CD14-positive monocyte (primary cell): ENCODE results near the gene C5AR2. TPM values are rescaled to one million over a fixed set of nuclear protein-coding genes. Genes with fewer than 3 reads are reported as not detected.

Experiments used
- DNase-seq, 3 donors: peaks; one replicate each; pipeline ENCODE4 v3.0.0-alpha.2; 2011 to 2022
- H2AFZ ChIP-seq: 2 replicates; pipeline ENCODE4 v1.6.0; 2012; ENCODE audit warnings: mild to moderate bottlenecking, low read depth, low read length, inconsistent platforms; ENCODE audit not compliant: insufficient read depth, poor library complexity, severe bottlenecking
- H3K27ac ChIP-seq, 2 donors: 1 replicate in 1 of 2; 2 replicates in 1 of 2; pipeline ENCODE4 v1.5.1; 2012 to 2013; ENCODE audit warnings: low read length in 2 of 2, control low read depth in 1 of 2, inconsistent platforms in 1 of 2, low read depth in 1 of 2, mild to moderate bottlenecking in 1 of 2
- H3K27me3 ChIP-seq, 2 donors: one replicate each; pipeline versions ENCODE4 v1.6.0 to v1.6.1; 2011 to 2013; ENCODE audit warnings: low read length in 2 of 2; ENCODE audit not compliant: control insufficient read depth in 2 of 2, insufficient read depth in 2 of 2
- H3K36me3 ChIP-seq, 2 donors: replicated peaks in 1 of 2; 1 replicate in 1 of 2; 2 replicates in 1 of 2; pipeline versions ENCODE4 v1.5.1 to v1.6.1; 2012 to 2013; ENCODE audit warnings: low read length in 2 of 2, control low read depth in 1 of 2, inconsistent platforms in 1 of 2, mild to moderate bottlenecking in 1 of 2; ENCODE audit not compliant: insufficient read depth in 2 of 2, control insufficient read depth in 1 of 2
- H3K4me1 ChIP-seq, 2 donors: 1 replicate in 1 of 2; 2 replicates in 1 of 2; pipeline versions ENCODE4 v1.5.1 to v1.6.1; 2012 to 2013; ENCODE audit warnings: low read length in 2 of 2, control low read depth in 1 of 2, inconsistent platforms in 1 of 2, mild to moderate bottlenecking in 1 of 2, moderate library complexity in 1 of 2; ENCODE audit not compliant: insufficient read depth in 2 of 2, control insufficient read depth in 1 of 2
- H3K4me2 ChIP-seq: replicated peaks from 2 replicates; pipeline ENCODE3; 2012; ENCODE audit warnings: low read length, moderate library complexity, mild to moderate bottlenecking; ENCODE audit not compliant: poor library complexity, severe bottlenecking; ENCODE audit errors: extremely low read depth
- H3K4me3 ChIP-seq, 3 experiments: fragments of 200-600 bp in 1 of 3; sonication (generic) in 1 of 3; replicated peaks in 1 of 3; 1 replicate in 2 of 3; 2 replicates in 1 of 3; pipeline ENCODE4 v1.5.1; 2011 to 2013; ENCODE audit warnings: low read length in 3 of 3, mild to moderate bottlenecking in 3 of 3, control low read depth in 2 of 3, low read depth in 2 of 3, inconsistent platforms in 1 of 3, moderate library complexity in 1 of 3
- H3K79me2 ChIP-seq: 2 replicates; pipeline ENCODE4 v1.6.0; 2012; ENCODE audit warnings: mild to moderate bottlenecking, control low read depth, inconsistent platforms, low read length, moderate library complexity; ENCODE audit not compliant: insufficient read depth
- H3K9ac ChIP-seq: 2 replicates; pipeline ENCODE4 v1.6.0; 2017; ENCODE audit warnings: low read length, mild to moderate bottlenecking; ENCODE audit not compliant: insufficient read depth, poor library complexity, severe bottlenecking
- H3K9me3 ChIP-seq, 2 donors: replicated peaks in 1 of 2; 1 replicate in 1 of 2; 2 replicates in 1 of 2; pipeline versions ENCODE4 v1.5.1 to v1.6.1; 2012 to 2013; ENCODE audit warnings: low read length in 2 of 2, control low read depth in 1 of 2; ENCODE audit not compliant: control insufficient read depth in 1 of 2, insufficient read depth in 1 of 2
- H4K20me1 ChIP-seq: 2 replicates; pipeline ENCODE4 v1.6.0; 2012; ENCODE audit warnings: mild to moderate bottlenecking, low read length, control low read depth, moderate library complexity; ENCODE audit not compliant: insufficient read depth
- H3K27ac Mint-ChIP-seq, 7 donors: one replicate each; pipeline ENCODE4 v1.8.0; 2020; ENCODE audit warnings: mild to moderate bottlenecking in 7 of 7, mixed read lengths in 7 of 7, moderate library complexity in 6 of 7, inconsistent platforms in 2 of 7
- H3K27me3 Mint-ChIP-seq, 3 donors: one replicate each; pipeline ENCODE4 v1.8.0; 2021 to 2022; ENCODE audit warnings: low read depth in 3 of 3, mild to moderate bottlenecking in 3 of 3, mixed read lengths in 3 of 3, moderate library complexity in 3 of 3, inconsistent platforms in 1 of 3
- H3K36me3 Mint-ChIP-seq, 2 donors: one replicate each; pipeline ENCODE4 v1.8.0; 2020; ENCODE audit warnings: mixed read lengths in 2 of 2, inconsistent platforms in 1 of 2, mild to moderate bottlenecking in 1 of 2
- H3K4me1 Mint-ChIP-seq: one replicate; pipeline ENCODE4 v1.8.0; 2020; ENCODE audit warnings: mild to moderate bottlenecking, mixed read lengths
- H3K4me3 Mint-ChIP-seq, 2 donors: one replicate each; pipeline ENCODE4 v1.8.0; 2020; ENCODE audit warnings: mild to moderate bottlenecking in 2 of 2, mixed read lengths in 2 of 2, moderate library complexity in 1 of 2
- H3K9me3 Mint-ChIP-seq, 7 donors: one replicate each; pipeline ENCODE4 v1.8.0; 2020 to 2022; ENCODE audit warnings: mixed read lengths in 7 of 7, mild to moderate bottlenecking in 6 of 7, moderate library complexity in 6 of 7, inconsistent platforms in 2 of 7
- WGBS: methylation state at CpG from one replicate; pipeline ENCODE4 v1.1.5; 2013; ENCODE audit warnings: missing lambda C conversion rate; ENCODE audit not compliant: insufficient coverage; 5-methylcytosine and 5-hydroxymethylcytosine counted together
- intact Hi-C, 2 donors: fragments of 100-400 bp; cut with micrococcal nuclease; formaldehyde crosslinking; loops; one replicate each; pipeline versions ENCODE4 v1.15.0 to v1.15.1; 2023
- polyA plus RNA-seq, 3 donors: library from polyadenylated mRNA; depleted of rRNA in 1 of 3; unstranded in 2 of 3; stranded (reverse) in 1 of 3; fragments of 300-500 nt in 2 of 3; fragments of >200 nt in 1 of 3; fragmentation: Illumina TruSeq in 2 of 3; gene quantifications; 1 replicate in 2 of 3; 2 replicates in 1 of 3; pipeline ENCODE4 v1.2.3, GENCODE V29; 2012 to 2021
- TF ChIP-seq, protein P1 (sequence below): fragments of 200-600 bp; IDR thresholded peaks from one replicate; pipeline ENCODE4 v1.8.0; 2022; ENCODE audit warnings: antibody characterized with exemption, mild to moderate bottlenecking

C5AR2 gene
- polyA plus RNA-seq, 3 donors = 2.4 to 46.9 (median 4.3) TPM

DNA sequence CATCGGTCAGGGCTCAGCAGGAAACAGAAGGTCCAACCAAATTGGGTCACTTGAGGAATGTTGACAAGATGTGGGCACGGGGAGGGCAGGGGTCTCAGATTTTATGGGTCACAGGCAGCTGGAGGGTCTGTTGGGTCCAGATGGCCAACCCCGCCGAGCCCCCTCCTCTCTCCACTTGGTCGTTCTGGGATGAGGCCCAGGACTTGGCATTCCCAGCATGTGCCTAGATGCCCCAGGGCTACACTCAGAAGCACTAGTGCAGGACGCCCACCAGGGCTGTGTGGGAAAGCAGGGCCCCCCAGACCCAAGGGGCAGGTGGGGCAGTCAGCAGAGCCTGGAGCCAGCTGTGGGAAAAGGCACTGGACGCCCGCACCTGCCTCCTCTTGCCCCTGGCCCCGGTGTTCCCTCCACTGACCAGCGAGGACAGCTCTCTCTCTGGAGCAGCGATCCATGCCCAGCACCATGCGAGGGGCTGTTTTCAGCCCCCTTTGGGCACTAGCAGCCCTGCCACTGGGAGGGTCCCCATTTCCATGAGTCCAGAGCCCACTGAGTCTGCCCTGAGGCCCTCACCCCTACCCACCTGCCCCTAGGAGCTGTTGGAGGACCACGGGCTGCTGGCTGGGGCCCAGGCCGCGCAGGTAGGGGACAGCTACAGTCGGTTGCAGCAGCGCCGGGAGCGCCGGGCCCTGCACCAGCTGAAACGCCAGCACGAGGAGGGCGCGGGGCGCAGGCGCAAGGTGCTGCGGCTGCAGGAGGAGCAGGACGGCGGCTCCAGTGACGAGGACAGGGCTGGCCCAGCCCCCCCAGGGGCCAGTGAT lies 43.1 kb downstream of the C5AR2 start:
- peak overlapping the region in 1 of 7 donors; percentile 55 for H3K27ac Mint-ChIP-seq
- Histone ChIP-seq H3K4me2 (no peak overlapping the region), H3K27ac (no peak overlapping the region), H4K20me1 (no peaks in the 10 kb centered on the region), H2AFZ (no peak overlapping the region), H3K4me1 (peaks cover 28 to 39% of the 10 kb centered on the region in 2 donors), H3K27me3 (no peaks in the 10 kb centered on the region), H3K79me2 (no peaks in the 10 kb centered on the region), H3K4me3 (no peak overlapping the region), H3K9ac (no peak overlapping the region), H3K36me3 (peaks cover 74 to 79% of the 10 kb centered on the region in 2 donors), H3K9me3 (no peaks in the 10 kb centered on the region)
- TF ChIP-seq, protein P1, sequence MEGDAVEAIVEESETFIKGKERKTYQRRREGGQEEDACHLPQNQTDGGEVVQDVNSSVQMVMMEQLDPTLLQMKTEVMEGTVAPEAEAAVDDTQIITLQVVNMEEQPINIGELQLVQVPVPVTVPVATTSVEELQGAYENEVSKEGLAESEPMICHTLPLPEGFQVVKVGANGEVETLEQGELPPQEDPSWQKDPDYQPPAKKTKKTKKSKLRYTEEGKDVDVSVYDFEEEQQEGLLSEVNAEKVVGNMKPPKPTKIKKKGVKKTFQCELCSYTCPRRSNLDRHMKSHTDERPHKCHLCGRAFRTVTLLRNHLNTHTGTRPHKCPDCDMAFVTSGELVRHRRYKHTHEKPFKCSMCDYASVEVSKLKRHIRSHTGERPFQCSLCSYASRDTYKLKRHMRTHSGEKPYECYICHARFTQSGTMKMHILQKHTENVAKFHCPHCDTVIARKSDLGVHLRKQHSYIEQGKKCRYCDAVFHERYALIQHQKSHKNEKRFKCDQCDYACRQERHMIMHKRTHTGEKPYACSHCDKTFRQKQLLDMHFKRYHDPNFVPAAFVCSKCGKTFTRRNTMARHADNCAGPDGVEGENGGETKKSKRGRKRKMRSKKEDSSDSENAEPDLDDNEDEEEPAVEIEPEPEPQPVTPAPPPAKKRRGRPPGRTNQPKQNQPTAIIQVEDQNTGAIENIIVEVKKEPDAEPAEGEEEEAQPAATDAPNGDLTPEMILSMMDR = no peak
- intact Hi-C loops = no loop called here
- peaks cover 0 to 2% (median 2%) of the 10 kb centered on the region in 3 donors for H3K27me3 Mint-ChIP-seq
- peaks cover 28% of the 10 kb centered on the region for H3K4me1 Mint-ChIP-seq
- H3K36me3 Mint-ChIP-seq = peaks cover 65 to 87% of the 10 kb centered on the region in 2 donors
- H3K9me3 Mint-ChIP-seq = no peaks in the 10 kb centered on the region
- H3K4me3 Mint-ChIP-seq = no peak overlapping the region
- 96% methylated on average over 30 of the region's 30 CpGs for WGBS
- DNase-seq = no peak

DNA sequence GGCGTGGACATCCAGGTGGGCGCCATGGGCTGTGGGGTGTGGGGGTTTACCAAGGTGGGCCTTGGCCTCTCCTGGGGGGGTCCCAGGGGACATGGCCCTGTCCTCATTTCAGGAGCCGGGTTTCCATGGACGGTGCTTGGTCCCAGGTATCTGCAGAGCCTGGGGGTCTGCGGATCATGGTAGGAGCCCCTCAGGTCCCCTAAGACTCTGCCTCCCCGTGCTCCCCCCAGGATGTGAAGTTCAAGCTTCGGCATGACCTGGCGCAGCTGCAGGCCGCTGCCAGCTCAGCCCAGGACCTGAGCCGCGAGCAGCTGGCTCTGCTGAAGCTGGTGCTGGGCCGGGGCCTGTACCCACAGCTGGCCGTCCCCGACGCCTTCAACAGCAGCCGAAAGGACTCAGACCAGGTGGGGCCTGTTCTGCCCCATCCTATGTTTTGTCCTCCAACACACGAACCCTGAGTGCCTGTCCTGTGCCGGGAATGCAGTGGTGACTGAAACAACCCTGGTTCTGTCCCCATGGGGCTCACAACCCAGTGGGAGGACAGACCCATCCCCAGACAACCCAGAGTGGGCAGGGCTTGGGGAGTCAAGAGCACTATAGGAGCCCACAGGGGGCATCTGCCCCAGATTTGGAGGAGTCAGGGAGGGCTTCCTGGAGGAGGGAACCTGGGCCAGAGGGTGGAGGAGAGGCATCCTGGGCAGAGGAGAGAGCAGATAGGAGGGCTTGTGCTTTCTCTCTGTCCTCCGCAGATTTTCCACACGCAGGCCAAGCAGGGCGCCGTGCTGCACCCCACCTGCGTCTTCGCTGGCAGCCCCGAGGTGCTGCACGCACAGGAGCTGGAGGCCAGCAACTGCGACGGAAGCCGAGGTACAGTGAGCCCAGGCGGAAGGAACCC lies 44.0 kb downstream of the C5AR2 start:
- TF ChIP-seq, protein P1 = no peak
- Histone ChIP-seq H3K9ac (no peak overlapping the region), H3K36me3 (peaks cover 81 to 87% of the 10 kb centered on the region in 2 donors), H3K27ac (peak overlapping the region; percentile 24 to 53), H2AFZ (no peak overlapping the region), H3K4me2 (no peak overlapping the region), H3K79me2 (no peaks in the 10 kb centered on the region), H4K20me1 (no peaks in the 10 kb centered on the region), H3K4me1 (peaks cover 20 to 30% of the 10 kb centered on the region in 2 donors), H3K4me3 (no peak overlapping the region), H3K27me3 (no peaks in the 10 kb centered on the region), H3K9me3 (no peaks in the 10 kb centered on the region)
- 94% methylated on average over 29 of the region's 30 CpGs for WGBS
- no peaks in the 10 kb centered on the region for H3K9me3 Mint-ChIP-seq
- H3K4me1 Mint-ChIP-seq = peaks cover 22% of the 10 kb centered on the region
- H3K36me3 Mint-ChIP-seq = peaks cover 73 to 95% of the 10 kb centered on the region in 2 donors
- intact Hi-C loops = no loop called here
- DNase-seq = no peak
- H3K27ac Mint-ChIP-seq = peak overlapping the region in 6 of 7 donors; percentile 32 to 85 (median 58)
- peaks cover 0 to 4% (median 2%) of the 10 kb centered on the region in 3 donors for H3K27me3 Mint-ChIP-seq
- H3K4me3 Mint-ChIP-seq = no peak overlapping the region
